ENCODE data around the gene SUMF2. TPM values are rescaled to one million over a fixed set of nuclear protein-coding genes. Genes with fewer than 3 reads are reported as not detected.
"Not testable (repeated sequence)": the region's sequence is repeated elsewhere in the genome, so short reads cannot be mapped to it uniquely, and the experiment has no call there.

Gene SUMF2
- total RNA-seq, 4 donors from 2014 or later: 50.3 to 88.1 (median 69.9) TPM

- H3K36me3 ChIP-seq: peaks cover 0 to 39% (median 13%) of the 10 kb centered on the region in 3 donors
- peak within 1 kb of the TSS; percentile 92 to 96 (median 94) for H3K27ac ChIP-seq
- WGBS, 2 donors: 0% methylated on average over 2 of the region's 97 CpGs; no CpG with 5 or more reads in 1 of the 2 donors
- DNase-seq: peak; percentile 82
- intact Hi-C loops (cut with DNase I): no loop called here
- TF ChIP-seq POLR2A (IDR thresholded peaks at IDR 0.05) (peak in 3 of 4 donors; percentile 46 to 87 (median 79)), CTCF (IDR thresholded peaks at IDR 0.05) (peak in 1 of 6 experiments; percentile 7)
- no peaks in the 10 kb centered on the region for H3K9me3 ChIP-seq
- peak within 1 kb of the TSS; percentile 70 to 100 (median 80) for H3K4me3 ChIP-seq
- no peaks in the 10 kb centered on the region for H3K27me3 ChIP-seq
- peaks cover 8 to 66% (median 30%) of the 10 kb centered on the region in 3 donors for H3K4me1 ChIP-seq
Measured at GRCh38 chr7:56051339-56052191, 12.5 kb upstream of the SUMF2 start, which contains the start of the genes CCT6A and PSPH. CCT6A (plus strand) TSS chr7:56051765; CDS start chr7:56051849, 84 bp downstream. PSPH (minus strand) TSS chr7:56051444; CDS start chr7:56021212, 30,232 bp downstream.

- 72 to 77% methylated on average over 9 of the region's 9 CpGs for WGBS, 2 donors
- H3K36me3 ChIP-seq: peaks cover 0 to 57% (median 29%) of the 10 kb centered on the region in 3 donors
- TF ChIP-seq CTCF (IDR thresholded peaks at IDR 0.05): no peak
- no peak for TF ChIP-seq POLR2A (IDR thresholded peaks at IDR 0.05)
Measured at GRCh38 chr7:56053379-56053778, 10.7 kb upstream of the SUMF2 start.

GRCh38 chr7:56053993-56054392 is 10.1 kb upstream of the SUMF2 start:
- WGBS, 2 donors: 74 to 77% methylated on average over 2 of the region's 2 CpGs
- H3K36me3 ChIP-seq: peaks cover 0 to 63% (median 34%) of the 10 kb centered on the region in 3 donors

More at GRCh38 chr7:56053379-56053778, 10.7 kb upstream of the SUMF2 start:
- Histone ChIP-seq H3K4me1 (peaks cover 5 to 48% (median 20%) of the 10 kb centered on the region in 3 donors), H3K27me3 (no peaks in the 10 kb centered on the region), H3K4me3 (no peak overlapping the region), H3K9me3 (no peaks in the 10 kb centered on the region), H3K27ac (peak overlapping the region in 1 of 4 donors; percentile 94)
- no peak for DNase-seq
- intact Hi-C loops (cut with DNase I): no loop called here

DNA sequence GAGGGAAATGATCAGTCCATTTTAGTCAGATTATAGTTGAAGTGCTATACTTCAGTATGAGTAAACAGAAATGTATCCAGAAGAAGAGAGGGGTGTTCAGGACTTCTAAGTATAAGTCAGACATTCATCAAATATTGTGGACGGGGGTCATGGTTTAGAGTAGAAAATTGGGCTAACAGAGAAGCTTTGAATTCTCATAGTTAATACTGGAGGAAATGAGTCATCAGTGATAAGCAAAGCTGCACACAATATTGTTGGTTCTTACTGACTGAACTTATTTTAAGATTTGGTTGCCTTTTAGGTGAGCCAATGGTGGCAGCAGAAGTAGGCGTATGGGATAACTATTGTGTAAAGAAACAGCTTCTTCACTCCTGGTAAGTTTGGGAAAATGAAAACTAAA is 1.7 kb upstream of the SUMF2 start:
- Histone ChIP-seq H3K36me3 (peaks cover 0 to 65% (median 32%) of the 10 kb centered on the region in 3 donors), H3K27me3 (no peaks in the 10 kb centered on the region), H3K4me1 (peaks cover 0 to 36% (median 12%) of the 10 kb centered on the region in 3 donors), H3K4me3 (no peak overlapping the region), H3K9me3 (no peaks in the 10 kb centered on the region), H3K27ac (peak overlapping the region in 2 of 4 donors; percentile 2 to 3)
- DNase-seq: no peak
- WGBS, 2 donors: 57 to 61% methylated on average over 2 of the region's 2 CpGs
- no peak for TF ChIP-seq CTCF (IDR thresholded peaks at IDR 0.05)
- intact Hi-C loops (cut with DNase I): no loop called here

More at GRCh38 chr7:56053993-56054392, 10.1 kb upstream of the SUMF2 start:
- no peaks in the 10 kb centered on the region for H3K27me3 ChIP-seq
- intact Hi-C loops (cut with DNase I): no loop called here
- peaks cover 5 to 42% (median 20%) of the 10 kb centered on the region in 3 donors for H3K4me1 ChIP-seq
- no peak overlapping the region for H3K27ac ChIP-seq
- H3K9me3 ChIP-seq: no peaks in the 10 kb centered on the region
- no peak for DNase-seq
- no peak overlapping the region for H3K4me3 ChIP-seq
- no peak for TF ChIP-seq POLR2A (IDR thresholded peaks at IDR 0.05)

DNA sequence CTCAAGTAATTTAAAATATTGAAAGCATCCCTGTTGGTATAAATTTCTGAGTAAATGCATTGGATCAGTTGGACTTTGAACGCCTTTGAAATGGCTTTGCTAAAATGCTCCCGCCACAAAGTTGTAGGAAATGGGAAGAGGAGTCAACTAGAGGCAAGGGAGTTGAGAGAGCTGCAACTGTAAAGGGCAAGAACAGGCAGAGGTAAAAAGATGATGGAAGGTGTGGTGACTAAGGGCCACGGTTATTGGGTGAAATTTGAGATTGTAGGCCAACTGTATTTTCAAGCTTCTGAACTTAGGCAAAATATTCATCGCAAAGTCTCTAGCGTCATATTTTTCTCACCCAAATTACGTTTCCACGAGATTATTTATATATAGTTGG is 595 bp upstream of the SUMF2 start:
- peak overlapping the region in 3 of 4 donors; percentile 88 to 96 (median 92) for H3K4me3 ChIP-seq
- no peak for DNase-seq
- H3K9me3 ChIP-seq: no peaks in the 10 kb centered on the region
- peaks cover 0 to 63% (median 20%) of the 10 kb centered on the region in 3 donors for H3K36me3 ChIP-seq
- TF ChIP-seq CTCF (IDR thresholded peaks at IDR 0.05) (no peak), POLR2A (IDR thresholded peaks at IDR 0.05) (no peak)
- H3K27me3 ChIP-seq: no peaks in the 10 kb centered on the region
- peaks cover 0 to 36% (median 12%) of the 10 kb centered on the region in 3 donors for H3K4me1 ChIP-seq
- H3K27ac ChIP-seq: peak overlapping the region; percentile 87 to 97 (median 94)
- WGBS, 2 donors: 59 to 62% methylated on average over 7 of the region's 7 CpGs
- intact Hi-C loops (cut with DNase I): no loop called here

DNA sequence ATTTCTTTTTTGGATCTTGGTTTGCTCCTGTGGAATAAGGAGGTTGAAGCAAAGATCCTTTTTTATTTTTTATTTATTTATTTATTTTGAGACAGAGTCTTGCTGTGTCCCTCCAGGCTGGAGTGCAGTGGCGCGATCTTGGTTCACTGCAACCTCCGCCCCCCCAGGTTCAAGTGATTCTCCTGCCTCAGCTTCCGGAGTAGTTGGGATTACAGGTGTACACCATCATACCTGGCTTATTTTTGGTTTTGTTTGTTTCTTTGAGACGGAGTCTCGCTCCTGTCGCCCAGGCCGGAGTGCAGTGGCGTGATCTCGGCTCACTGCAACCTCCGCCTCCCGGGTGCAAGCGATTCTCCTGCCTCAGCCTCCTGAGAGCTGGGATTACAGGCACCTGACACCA is 2.3 kb downstream of the SUMF2 start:
- 96 to 99% methylated on average over 3 to 13 of the region's 13 CpGs for WGBS, 2 donors
- H3K27ac ChIP-seq; H3K9me3 ChIP-seq; intact Hi-C loops (cut with DNase I); H3K27me3 ChIP-seq; H3K4me3 ChIP-seq; DNase-seq: not testable (repeated sequence)
- peaks cover 0 to 63% (median 12%) of the 10 kb centered on the region in 3 donors for H3K36me3 ChIP-seq
- H3K4me1 ChIP-seq: peaks cover 0 to 36% (median 12%) of the 10 kb centered on the region in 3 donors
